Thyroid gland (tissue), 4 donors: ENCODE results near the gene DKK2.

Source experiments
- CTCF ChIP-seq, 6 experiments: fragments of 200-600 bp in 3 of 6; fragments of 450-650 bp in 3 of 6; sonication (generic) in 3 of 6; IDR thresholded peaks; one replicate each; pipeline ENCODE4 v1.5.1; 2016 to 2019; ENCODE audit warnings: antibody characterized with exemption in 6 of 6, mild to moderate bottlenecking in 2 of 6, inconsistent platforms in 1 of 6, moderate library complexity in 1 of 6
- POLR2A ChIP-seq, 2 donors: fragments of 450-650 bp; IDR thresholded peaks; one replicate each; pipeline ENCODE4 v1.6.1; 2017; ENCODE audit warnings: antibody characterized with exemption in 2 of 2, mild to moderate bottlenecking in 2 of 2, moderate library complexity in 1 of 2

DNA sequence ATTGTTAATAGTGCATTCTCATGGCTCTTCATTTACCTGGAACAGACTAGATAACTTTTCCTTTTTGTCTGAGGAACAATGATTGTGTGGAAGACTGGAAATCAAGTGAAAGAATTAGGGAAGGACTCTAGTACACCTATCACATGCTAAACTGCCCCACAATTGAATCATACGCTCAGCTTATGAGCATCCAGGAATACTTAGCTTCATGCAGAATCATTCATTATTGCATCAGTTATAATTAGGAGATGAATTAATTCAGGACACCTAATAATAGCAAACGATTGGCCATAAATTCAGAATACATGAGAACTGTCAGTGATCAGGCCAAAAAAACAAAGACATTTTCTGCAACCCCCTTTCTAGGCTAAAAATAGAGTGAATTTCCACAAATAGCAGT lies 106.9 kb downstream of the DKK2 start:
- no peak for TF ChIP-seq CTCF (IDR thresholded peaks at IDR 0.05)
- TF ChIP-seq POLR2A (IDR thresholded peaks at IDR 0.05), result no peak
